NCI-H446 (cell line): ENCODE data around the gene TUBGCP5.
"Not testable (repeated sequence)": the region's sequence is repeated elsewhere in the genome, so short reads cannot be mapped to it uniquely, and the experiment has no call there.

ENCODE experiments used
- DNase-seq, 2 experiments: peaks; one replicate each; lab custom pipeline; 2025; lab: John Stamatoyannopoulos, UW

Gene TUBGCP5

DNA sequence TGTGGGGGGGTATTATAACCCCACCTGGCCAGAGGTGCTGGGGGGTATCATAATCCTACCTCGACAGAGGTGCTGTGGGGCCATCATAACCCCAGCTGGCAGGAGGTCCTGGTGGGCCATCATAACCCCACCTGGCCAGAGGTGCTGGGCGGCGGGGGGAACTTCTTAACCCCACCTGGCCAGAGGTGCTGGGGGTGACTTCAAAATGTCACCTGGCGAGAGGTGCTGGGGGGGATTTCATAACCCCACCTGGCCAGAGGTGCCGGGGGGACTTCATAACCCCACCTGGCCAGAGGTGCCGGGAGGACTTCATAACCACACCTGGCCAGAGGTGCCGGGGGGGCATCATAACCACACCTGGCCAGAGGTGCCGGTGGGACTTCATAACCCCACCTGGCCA, 2.4 kb upstream of the TUBGCP5 start:
- not testable (repeated sequence) for DNase-seq

DNA sequence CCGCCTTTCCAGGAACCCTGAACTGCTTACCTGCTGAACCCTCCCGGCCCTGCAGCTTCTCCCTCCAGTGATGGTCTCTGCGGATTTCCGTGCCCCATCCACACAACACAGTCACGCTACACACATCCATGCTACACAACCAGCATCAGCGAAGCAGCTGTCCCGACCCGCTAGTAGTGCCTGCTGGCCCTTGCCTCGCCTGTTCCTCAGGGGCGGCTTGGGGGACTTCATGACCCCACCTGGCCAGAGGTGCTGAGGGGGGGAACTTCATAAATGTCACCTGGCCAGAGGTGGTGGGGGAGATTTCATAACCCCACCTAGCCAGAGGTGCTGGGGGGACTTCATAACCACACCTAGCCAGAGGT, 530 bp upstream of the TUBGCP5 start:
- peak in 1 of 2 experiments; percentile 53 for DNase-seq

DNA sequence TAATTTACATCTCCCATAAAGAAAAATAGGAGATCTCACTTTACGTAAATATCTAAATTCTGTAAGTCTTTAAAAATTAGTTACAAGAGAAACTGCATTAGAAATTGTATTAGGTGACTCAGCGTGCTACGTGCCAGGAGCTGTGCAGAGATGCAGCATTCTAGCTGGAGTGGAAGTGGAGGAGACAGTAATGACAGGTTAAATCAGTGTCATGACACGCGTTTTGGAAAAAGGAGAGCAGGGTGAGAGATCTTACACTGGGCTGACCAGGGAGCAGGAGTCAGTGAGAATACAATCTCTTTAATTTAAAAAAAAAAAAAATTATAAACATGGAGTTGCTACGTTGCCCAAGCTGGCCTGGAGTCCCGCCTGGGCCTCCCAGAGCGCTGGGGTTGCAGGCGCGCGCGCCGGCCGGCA, 635 bp downstream of the TUBGCP5 start:
- peak in 1 of 2 experiments; percentile 43 for DNase-seq

DNA sequence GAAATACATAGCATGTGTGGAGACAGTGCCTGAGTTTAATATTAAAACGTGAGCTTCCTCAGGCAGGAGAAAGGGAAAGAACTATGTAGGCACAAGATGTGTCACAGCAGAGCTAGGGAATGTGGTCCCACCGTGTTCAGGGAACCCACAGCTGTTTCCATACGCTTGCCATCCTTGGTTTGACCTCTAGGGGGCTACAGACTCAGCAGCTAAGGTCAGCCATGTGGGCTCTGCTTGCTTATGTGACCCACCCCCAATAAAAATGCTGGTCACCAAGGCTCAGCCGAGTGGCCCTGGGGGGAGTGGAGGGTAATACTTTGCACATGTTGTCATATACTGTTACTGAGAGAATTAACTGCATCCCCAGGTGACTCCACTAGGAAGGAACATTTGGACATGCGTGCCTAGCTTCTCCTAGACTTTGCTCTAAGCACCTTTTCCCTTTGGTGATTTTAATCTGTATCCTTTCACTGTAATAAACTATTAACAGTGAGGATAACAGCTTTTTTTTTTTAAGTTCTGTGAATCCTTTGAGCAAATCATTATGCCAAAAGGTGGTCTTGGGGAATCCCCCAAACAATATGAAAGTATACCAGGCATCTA, 3.3 kb downstream of the TUBGCP5 start:
- peak; percentile 4 to 33 for DNase-seq

DNA sequence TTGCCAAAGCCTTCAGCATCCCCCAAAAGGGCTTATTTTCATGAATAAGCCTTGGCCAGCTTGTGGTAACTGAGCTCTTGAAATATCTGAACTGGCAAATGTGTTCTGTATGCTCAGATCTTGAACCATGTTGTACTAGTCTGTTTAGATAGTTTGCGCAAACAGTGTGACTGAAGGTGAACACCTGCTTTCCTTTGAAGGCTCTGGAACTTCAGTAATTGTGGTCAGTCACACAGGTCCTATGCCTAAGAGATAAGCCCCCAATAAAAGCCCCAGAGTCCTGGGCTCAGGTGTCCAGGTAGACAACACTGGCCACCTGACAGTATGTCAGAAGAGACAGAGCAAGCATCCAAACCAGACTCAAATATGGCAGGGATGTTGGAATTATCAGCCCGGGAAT, 5.4 kb downstream of the TUBGCP5 start:
- DNase-seq: no peak

DNA sequence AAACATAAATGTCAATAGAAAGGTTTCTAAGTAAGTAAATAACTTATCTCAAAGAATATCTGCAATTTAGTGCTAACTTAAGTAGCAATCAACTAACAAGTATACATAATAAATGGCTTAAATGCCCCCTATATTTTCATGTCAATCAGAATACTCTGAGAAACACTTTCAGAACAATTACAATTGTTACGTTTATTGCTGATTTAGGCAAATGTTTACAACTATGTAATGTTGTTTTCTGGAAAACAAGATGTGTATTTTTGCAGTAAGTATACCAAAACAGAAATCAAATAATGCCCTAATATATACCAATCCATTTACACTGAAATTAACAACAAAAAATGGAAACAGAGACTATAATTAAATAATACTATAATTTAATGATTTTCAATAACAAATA, 13.2 kb downstream of the TUBGCP5 start:
- DNase-seq: no peak

DNA sequence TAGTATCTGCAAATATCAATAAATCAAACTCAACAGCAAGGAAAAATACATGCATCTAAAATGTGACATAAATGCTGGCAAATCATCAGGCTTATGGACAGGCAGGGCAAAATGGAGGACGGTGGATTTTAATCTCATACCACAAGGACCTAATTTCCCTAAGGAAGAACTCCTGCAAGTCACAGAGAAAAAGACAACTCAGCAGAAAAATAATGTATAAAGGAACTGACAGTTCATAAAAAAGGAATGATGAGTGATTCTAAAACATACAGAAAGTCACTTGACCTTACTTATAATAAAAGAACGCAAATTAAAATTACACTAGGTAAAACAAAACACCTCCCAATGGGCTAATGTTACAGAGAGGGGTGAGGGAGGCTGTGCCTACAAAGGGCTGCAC, 17.2 kb downstream of the TUBGCP5 start:
- no peak for DNase-seq

DNA sequence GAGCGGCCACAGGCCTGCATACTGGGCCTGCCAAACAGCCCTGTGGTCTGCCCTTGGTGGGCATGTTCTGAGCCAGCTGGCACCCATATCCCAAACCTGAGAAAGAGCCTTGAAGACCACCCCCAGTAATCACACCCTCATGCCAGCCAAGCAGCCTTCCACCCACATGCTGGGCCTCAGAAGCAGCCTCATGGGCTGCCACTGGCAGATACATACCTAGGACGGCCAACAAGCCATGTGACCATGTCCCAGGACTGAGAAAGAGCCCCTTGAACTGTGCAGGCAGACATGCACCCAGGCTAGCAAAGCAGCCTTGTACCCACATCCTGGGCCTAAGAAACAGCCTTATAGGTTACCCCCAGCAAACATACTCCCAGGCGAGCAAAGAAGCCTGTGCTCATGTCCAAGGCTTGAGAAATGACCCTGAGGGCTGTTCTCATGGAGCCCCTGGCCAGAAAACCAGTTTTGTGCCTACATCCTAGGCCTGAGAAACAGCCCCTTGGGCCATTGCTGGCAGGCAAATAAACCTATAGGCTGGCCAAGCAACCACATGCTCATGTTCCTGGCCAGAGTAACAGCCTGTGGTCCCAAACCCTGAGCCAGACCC, 24.9 kb downstream of the TUBGCP5 start:
- no peak for DNase-seq

DNA sequence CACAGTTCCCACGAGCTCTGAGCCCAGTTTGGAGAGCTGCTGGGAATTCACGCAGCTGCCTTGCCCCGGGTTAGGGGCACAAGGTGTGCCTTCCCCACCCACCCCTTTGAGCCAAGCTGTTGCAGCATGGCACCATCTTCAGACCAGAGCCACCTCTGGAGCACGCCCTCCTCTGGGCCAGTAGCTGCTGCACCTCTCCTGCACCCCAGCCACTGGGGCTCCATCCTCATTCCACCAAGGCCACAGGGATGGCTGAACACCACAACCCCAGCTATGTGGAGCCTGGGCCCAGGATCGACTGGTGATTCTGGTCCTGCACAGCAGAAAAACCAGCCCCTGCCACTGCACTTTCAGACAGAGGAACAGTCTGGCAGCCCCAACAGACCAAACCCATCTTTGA, 25.7 kb downstream of the TUBGCP5 start:
- DNase-seq: no peak

DNA sequence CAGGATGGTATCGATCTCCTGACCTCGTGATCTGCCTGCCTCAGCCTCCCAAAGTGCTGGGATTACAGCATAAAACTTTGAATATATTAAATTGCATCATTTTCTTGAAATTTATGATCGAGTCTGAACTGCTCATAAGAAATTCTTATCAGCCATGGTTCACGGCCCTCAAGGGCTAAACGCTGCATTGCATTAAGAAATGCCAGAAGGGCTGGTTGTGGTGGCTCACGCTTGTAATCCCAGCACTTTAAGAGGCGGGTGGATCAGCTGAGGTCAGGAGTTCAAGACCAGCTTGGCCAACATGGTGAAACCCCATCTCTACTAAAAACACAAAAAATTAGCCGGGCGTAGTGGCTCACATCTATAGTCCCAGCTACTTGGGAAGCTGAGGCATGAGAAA, 26.8 kb downstream of the TUBGCP5 start:
- DNase-seq: not testable (repeated sequence)

DNA sequence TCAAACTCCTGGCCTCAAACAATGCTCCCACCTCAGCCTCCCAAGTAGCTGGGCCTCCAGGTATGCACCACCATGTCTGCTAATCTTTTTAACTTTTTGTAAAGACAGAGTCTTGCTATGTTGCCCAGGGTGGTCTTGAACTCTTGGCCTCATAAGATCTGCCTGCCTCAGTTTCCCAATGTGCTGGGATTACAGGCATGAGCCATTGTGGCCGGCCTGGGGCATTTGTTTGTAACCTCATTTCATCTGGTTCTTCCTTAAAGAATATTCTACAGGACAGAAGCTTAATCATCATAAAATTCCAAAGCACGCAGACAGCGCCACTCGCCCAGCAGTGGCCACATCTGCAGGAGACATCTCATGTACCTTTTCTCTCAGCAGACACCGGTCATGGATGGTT, 35.6 kb downstream of the TUBGCP5 start:
- DNase-seq: no peak

DNA sequence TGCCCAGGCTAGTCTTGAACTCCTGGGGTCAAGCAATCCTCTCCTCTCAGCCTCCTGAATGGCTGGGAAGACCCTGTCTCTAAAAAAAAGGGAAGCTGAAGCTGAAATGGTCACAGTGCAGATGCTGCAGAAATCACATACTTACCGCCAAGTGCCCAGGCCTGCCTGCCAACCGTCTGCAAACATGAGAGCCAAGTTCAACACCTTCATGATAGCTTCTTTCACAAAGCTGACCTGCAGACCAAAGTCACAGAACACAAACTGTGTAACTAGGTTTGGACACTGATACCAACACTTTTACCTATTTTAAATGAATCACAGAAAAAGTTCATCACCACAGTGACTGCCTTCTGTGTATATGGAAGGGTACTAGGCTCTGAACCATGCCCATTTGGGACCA, 36.4 kb downstream of the TUBGCP5 start:
- no peak for DNase-seq

DNA sequence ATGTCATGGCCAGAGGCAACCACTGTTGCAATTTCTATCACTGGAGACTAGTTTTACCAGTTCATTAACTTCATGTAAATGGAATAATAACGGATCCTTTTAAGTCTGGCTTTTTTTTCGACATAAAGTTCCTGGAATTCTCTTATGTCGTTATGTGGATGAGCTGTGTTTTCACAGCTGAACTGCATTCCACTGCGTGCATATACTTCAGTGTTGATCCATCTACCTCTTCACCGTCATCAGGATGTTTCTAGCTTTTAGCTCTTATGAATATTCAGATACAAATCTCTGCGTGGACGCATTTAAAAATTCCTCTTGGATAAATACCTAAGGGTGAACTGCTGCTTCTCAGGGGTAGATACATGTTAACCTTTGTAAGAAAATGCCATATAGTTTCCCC, 43.6 kb downstream of the TUBGCP5 start:
- no peak for DNase-seq

DNA sequence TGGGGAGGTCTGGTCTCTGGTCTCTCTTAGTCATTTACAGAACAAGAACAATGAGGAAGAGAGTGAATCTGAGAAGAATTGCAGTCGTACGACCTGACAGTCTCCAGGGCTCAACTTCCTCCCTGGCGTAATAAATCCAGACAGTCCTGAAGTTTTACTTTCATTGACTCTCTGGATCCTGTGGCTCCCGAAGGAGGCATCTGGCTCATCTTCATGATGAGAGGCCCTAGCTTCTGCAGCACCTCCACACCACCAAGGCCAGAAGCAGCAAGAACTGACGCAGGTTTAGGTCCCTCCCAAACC, 47.4 kb downstream of the TUBGCP5 start:
- no peak for DNase-seq

DNA sequence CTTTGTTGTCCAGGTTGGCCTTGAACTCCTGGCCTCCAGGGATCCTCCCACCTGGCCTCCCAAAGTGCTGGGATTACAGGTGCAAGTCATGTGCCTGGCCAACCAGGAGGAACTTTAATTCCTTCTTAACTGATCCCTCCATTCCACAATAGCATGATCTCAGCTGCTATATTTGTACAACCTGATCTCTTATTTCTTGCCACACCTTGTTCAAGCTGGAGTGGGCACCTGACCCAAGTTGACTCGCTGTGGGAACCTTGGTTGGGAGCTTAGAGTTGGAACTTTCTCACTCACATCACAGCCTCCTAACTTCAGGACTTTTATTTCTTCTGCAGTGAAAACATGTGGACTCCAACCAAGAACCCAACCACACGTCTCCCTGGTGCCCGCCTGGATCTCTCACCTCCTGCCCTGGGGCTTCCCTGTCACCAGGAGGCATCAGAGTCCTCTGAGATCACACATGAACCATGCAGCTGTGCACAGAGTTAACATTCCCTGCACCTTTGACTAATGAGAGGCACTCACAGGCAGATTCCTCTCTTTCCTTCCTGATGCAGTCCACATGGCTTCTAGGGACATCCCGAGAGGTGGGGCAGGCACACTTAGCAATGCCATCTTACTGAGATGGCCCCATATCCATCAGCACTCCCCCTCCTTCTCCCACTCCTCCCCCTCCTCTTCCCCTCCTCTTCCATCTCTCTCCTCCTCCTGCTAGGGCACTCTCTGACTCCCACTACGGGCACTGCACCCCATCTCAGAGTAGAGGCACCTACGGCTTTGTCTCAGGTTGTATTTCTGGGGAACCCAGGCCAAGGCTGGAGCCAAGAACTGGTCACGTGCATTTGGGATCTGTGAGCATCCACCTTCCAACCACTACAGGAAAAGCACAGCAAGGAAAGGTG, 49.5 kb downstream of the TUBGCP5 start:
- no peak for DNase-seq

DNA sequence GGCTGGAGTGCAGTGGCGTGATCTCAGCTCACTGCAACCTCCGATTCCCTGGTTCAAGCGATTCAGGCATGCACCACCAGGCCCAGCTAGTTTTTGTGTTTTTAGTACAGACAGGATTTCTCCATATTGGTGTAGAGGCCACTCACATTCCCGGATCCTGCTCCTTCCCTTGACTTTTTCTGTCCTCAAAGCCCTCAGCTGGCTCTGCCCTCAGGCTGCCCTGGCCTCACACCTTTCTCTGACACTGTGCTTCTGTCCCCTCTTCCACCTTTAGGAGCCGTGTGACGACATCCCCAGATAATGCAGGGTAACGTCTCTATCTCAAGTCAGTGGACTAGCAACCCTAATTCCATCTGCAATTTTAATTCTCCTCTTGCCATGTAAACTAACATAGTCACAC, 50.6 kb downstream of the TUBGCP5 start:
- DNase-seq: no peak

DNA sequence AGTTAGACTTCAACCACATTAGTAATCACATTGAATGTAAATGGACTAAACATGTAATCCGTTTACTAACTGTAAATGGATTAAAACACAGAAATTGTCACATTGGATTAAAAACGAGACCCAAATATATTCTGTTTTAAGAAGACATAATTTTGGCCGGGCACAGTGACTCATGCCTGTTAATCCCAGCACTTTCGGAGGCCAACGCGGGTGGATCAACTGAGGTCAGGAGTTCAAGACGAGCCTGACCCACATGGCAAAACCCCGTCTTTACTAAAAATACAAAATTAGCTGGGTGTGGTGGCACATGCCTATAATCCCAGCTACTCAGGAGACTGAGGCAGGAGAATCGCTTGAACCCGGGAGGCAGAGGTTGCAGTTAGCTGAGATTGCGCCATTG, 57.4 kb downstream of the TUBGCP5 start:
- not testable (repeated sequence) for DNase-seq

DNA sequence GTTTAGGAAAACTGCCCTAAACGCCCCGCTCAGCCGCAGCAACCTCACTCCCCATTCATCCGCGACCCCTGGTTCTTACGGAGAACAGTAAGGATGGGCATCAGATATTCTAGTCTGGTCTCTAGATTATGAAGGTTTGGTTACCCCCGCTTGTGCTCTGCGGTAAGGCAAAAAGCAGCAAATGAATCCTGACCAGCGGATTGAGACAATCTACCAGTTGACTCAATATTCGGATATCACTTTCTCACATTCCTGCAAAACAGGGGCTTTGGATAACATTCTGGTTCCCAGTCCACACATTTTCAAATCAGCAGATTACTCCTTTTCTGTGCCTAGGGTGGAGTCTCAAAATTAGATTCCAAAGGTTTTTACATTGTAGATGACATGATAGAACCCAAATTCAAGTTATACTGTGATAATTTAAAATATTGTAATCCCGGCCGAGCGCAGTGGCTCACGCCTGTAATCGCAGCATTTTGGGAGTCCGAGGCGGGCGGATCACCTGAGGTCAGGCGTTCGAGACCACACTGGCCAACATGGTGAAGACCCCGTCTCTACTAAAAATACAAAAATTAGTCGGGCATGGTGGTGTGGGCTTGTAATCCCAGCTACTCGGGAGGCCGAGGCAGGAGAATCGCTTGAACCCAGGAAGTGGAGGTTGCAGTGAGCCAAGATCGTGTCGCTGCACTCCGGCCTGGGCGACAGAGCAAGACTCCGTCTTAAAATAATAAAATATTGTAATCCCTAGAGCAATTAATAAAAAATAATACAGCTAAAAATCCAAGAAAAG, 58.1 kb downstream of the TUBGCP5 start:
- no peak for DNase-seq

DNA sequence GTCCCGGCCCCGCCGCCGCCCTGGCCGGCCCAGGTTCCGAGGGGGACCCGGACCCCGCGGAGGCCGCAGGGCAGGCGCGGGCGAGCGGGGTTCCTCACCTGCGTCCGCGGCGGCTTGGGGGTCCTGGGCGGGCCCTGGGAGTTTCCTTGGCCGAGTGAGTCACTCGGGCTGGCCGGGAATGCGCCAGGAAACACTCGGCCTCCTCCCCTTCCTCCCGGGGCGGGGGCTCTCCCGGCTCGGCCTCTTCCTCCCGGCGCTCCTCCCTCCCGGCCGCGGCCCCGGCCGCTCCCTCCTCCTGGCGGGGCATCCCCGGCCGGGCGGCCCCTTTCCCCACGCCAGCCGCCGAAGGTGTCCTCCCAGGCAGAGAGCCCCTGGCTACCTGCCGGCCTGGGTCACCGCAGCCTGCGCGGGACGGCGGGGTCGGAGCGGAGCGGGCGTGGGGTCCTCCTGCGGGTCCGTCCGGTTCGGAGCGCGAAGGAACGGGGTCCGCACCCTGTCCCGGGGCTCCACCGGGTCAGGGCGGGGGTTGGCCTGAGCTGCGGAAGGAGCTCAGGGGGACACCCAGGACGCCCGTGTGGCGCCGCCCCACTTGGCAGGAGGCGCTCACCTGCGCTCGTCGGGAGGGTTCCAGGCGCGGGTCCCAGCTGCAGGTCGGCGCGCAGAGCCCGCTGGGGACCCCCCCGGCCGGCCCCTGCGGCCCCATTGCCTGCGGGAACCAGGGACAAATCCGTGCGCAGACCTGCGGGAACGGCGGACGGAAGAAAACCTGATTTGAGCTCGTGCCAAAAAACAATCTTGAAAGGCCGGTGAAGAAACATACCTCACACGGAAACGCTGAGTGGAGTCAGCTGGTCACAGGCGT, 58.9 kb downstream of the TUBGCP5 start, which contains the start of gene CYFIP1:
TSS of gene CYFIP1 (minus strand) at position 180 of the 862 bp plus-strand sequence. CDS start 33,083 bp downstream, outside the sequence.
- peak in 1 of 2 experiments; percentile 74 for DNase-seq

DNA sequence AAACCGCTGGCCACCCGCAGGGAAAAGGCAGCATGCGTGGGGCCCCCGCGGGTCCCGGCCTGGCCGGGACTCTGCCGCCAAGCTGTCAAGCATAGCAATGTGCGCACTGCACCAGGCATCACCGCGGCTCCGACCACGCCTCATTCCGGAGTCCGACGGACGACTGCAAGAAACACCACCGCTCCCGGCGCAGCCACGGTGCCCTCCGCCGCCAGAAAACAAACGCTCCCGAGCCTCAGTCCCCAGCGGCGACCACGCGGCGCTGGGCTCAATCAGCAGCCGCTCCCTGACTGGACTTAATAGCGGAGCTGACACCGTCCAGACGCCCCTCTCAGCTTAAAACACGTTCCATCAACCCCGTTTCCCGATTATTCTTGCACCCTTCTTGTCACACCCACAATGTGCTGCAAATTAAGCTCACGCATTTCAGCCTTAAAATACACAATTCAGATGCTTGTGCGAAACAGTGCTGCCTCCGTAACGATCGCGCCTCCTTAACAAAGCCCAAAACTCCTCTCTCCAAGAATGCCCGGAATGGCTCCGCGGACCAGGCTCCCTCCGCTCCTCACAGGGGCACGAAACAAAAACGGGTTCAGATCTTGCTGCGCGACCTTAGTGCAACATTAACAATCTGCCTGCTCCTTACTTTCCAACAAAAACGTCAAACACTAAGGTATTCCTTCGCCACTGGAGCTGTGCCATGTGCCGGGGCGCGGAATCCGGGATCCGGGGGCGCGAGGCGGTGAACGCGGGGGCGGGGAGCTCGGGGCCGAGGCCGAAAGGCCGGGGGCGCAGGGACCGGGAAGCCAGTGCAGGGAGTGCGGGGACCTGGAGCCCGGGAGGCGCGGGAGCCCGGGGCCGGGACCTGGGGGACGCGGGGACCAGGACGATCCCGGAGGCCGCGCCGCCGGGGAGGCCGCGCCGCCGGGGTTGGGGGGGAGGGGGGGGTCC, 59.9 kb downstream of the TUBGCP5 start:
- peak in 1 of 2 experiments; percentile 37 for DNase-seq
